GM23338 (cell line): ENCODE results near the gene KRT17. TPM values are rescaled to one million over a fixed set of nuclear protein-coding genes. Genes with fewer than 3 reads are reported as not detected.

Experiments used
- ATAC-seq: fragments of 200-7000 bp; cut with Tn5 transposase; 3 replicates; pipeline ENCODE4 v1.9.1; 2020
- DNase-seq: peaks from one replicate; pipeline ENCODE4 v3.0.0-alpha.2; 2015; ENCODE audit warnings: low spot score
- H2AFZ ChIP-seq: fragments of 200-600 bp; sonication (generic); 2 replicates; pipeline ENCODE4 v1.8.0; 2016; ENCODE audit warnings: antibody characterized with exemption, mild to moderate bottlenecking, moderate library complexity
- H3F3A ChIP-seq: fragments of 200-600 bp; sonication (generic); replicated peaks from 2 replicates; pipeline ENCODE4 v1.8.0; 2017; ENCODE audit warnings: antibody characterized with exemption, mixed run types, low read depth
- H3K27ac ChIP-seq: fragments of 200-600 bp; sonication (generic); 2 replicates; pipeline ENCODE4 v1.6.1; 2016; ENCODE audit warnings: low read depth
- H3K27me3 ChIP-seq: fragments of 200-600 bp; sonication (generic); 2 replicates; pipeline ENCODE4 v1.8.0; 2016; ENCODE audit warnings: mild to moderate bottlenecking, mixed run types, moderate library complexity; ENCODE audit not compliant: insufficient read depth
- H3K36me3 ChIP-seq: fragments of 200-600 bp; sonication (generic); 2 replicates; pipeline ENCODE4 v1.8.0; 2016; ENCODE audit warnings: mild to moderate bottlenecking; ENCODE audit not compliant: insufficient read depth
- H3K4me1 ChIP-seq: fragments of 200-600 bp; sonication (generic); 2 replicates; pipeline ENCODE4 v1.8.0; 2016; ENCODE audit warnings: mild to moderate bottlenecking, moderate library complexity; ENCODE audit not compliant: insufficient read depth
- H3K4me2 ChIP-seq: fragments of 200-600 bp; sonication (generic); 2 replicates; pipeline ENCODE4 v1.7.1; 2017; ENCODE audit warnings: mixed run types
- H3K4me3 ChIP-seq: fragments of 200-600 bp; sonication (generic); 2 replicates; pipeline ENCODE4 v1.6.1; 2016; ENCODE audit warnings: mixed run types
- H3K79me2 ChIP-seq: fragments of 200-600 bp; sonication (generic); replicated peaks from 2 replicates; pipeline ENCODE4 v1.8.0; 2017; ENCODE audit warnings: mild to moderate bottlenecking; ENCODE audit not compliant: insufficient read depth
- H3K9me2 ChIP-seq: fragments of 200-600 bp; sonication (generic); 2 replicates; pipeline ENCODE4 v1.8.0; 2017; ENCODE audit not compliant: insufficient read depth
- H4K20me1 ChIP-seq: fragments of 200-600 bp; sonication (generic); replicated peaks from 2 replicates; pipeline ENCODE4 v1.8.0; 2017; ENCODE audit warnings: mild to moderate bottlenecking; ENCODE audit not compliant: insufficient read depth
- H3K27ac Mint-ChIP-seq: 2 replicates; pipeline ENCODE4 v1.8.0; 2020; ENCODE audit warnings: inconsistent platforms, mild to moderate bottlenecking, moderate library complexity, mixed read lengths
- H3K27me3 Mint-ChIP-seq: 3 replicates; pipeline ENCODE4 v1.8.0; 2022; ENCODE audit warnings: low read depth, mild to moderate bottlenecking, moderate library complexity, mixed read lengths, inconsistent platforms; ENCODE audit not compliant: insufficient read depth, poor library complexity
- H3K36me3 Mint-ChIP-seq: 3 replicates; pipeline ENCODE4 v1.8.0; 2021; ENCODE audit warnings: low read depth, mild to moderate bottlenecking, inconsistent platforms, moderate library complexity, mixed read lengths
- H3K4me1 Mint-ChIP-seq: 3 replicates; pipeline ENCODE4 v1.8.0; 2020; ENCODE audit warnings: mild to moderate bottlenecking, inconsistent platforms, mixed read lengths
- H3K4me3 Mint-ChIP-seq: 3 replicates; pipeline ENCODE4 v1.8.0; 2021; ENCODE audit warnings: moderate library complexity, mild to moderate bottlenecking, inconsistent platforms, mixed read lengths
- H3K9me3 Mint-ChIP-seq: 3 replicates; pipeline ENCODE4 v1.8.0; 2020; ENCODE audit warnings: moderate library complexity, mild to moderate bottlenecking, inconsistent platforms, mixed read lengths
- CREB1 ChIP-seq: fragments of 250-450 bp; sonication (Bioruptor Pico); IDR thresholded peaks from 2 replicates; pipeline ENCODE4 v1.5.0; 2020; ENCODE audit warnings: low read depth, mild to moderate bottlenecking, moderate library complexity
- CTCF ChIP-seq, 2 experiments: fragments of 200-600 bp in 1 of 2; sonication (generic) in 1 of 2; conservative IDR thresholded peaks; 2 replicates each; pipeline versions ENCODE4 v1.5.1 to v1.6.1; 2016 to 2017; ENCODE audit warnings: antibody characterized with exemption in 2 of 2, low read depth in 2 of 2, mild to moderate bottlenecking in 2 of 2, moderate library complexity in 1 of 2
- ETS1 ChIP-seq: IDR thresholded peaks from 2 replicates; pipeline ENCODE4 v1.6.1; 2016; ENCODE audit warnings: antibody characterized with exemption
- EZH2 ChIP-seq: fragments of 200-600 bp; sonication (generic); IDR thresholded peaks from one replicate; pipeline ENCODE4 v1.8.0; 2017; ENCODE audit warnings: antibody characterized with exemption, mild to moderate bottlenecking, low read depth; ENCODE audit not compliant: unreplicated experiment
- EZH2phosphoT487 ChIP-seq: fragments of 200-600 bp; sonication (generic); IDR thresholded peaks from one replicate; pipeline ENCODE4 v1.8.1; 2018; ENCODE audit warnings: antibody characterized with exemption; ENCODE audit not compliant: unreplicated experiment
- JUNB ChIP-seq: IDR thresholded peaks from one replicate; pipeline ENCODE4 v1.6.1; 2016; ENCODE audit warnings: antibody characterized with exemption; ENCODE audit not compliant: unreplicated experiment
- NANOG ChIP-seq: IDR thresholded peaks from 2 replicates; pipeline ENCODE4 v1.6.1; 2016; ENCODE audit warnings: antibody characterized with exemption, borderline replicate concordance
- POLR2AphosphoS5 ChIP-seq: IDR thresholded peaks from 2 replicates; pipeline ENCODE4 v1.6.1; 2016; ENCODE audit warnings: antibody characterized with exemption, low read depth
- REST ChIP-seq: IDR thresholded peaks from one replicate; pipeline ENCODE4 v1.6.1; 2018; ENCODE audit warnings: antibody characterized with exemption; ENCODE audit not compliant: unreplicated experiment
- STAT1 ChIP-seq: IDR thresholded peaks from one replicate; pipeline ENCODE4 v1.6.1; 2016; ENCODE audit warnings: antibody characterized with exemption; ENCODE audit not compliant: unreplicated experiment
- ZNF114 ChIP-seq: fragments of 250-450 bp; sonication (Bioruptor Pico); IDR thresholded peaks from 2 replicates; pipeline ENCODE4 v1.5.0; 2020; ENCODE audit warnings: mild to moderate bottlenecking, moderate library complexity
- ZNF331 ChIP-seq: fragments of 250-450 bp; sonication (Bioruptor Pico); IDR thresholded peaks from 2 replicates; pipeline ENCODE4 v1.5.0; 2020; ENCODE audit warnings: low read depth, mild to moderate bottlenecking, moderate library complexity
- ZNF462 ChIP-seq: fragments of 250-450 bp; sonication (Bioruptor Pico); IDR thresholded peaks from 2 replicates; pipeline ENCODE4 v1.5.0; 2020; ENCODE audit warnings: mild to moderate bottlenecking, moderate library complexity
- polyA plus RNA-seq: library from polyadenylated mRNA; unstranded; fragments of >200 nt; fragmentation: Nextera tagmentation; extraction: Ambion mirVana; gene quantifications from 2 replicates; pipeline ENCODE4 v1.2.1, GENCODE V29; 2016
- total RNA-seq: library from RNA; depleted of rRNA; stranded (reverse); fragments of >200 nt; shearing (Covaris generic); gene quantifications from 2 replicates; pipeline ENCODE4 v1.2.3, GENCODE V29; 2014

Gene KRT17
- total and polyA plus RNA-seq, 2 experiments from 2014 or later = 0.63 to 1.8 TPM

- Mint-ChIP-seq H3K9me3 (no peaks in the 10 kb centered on the region), H3K36me3 (no peaks in the 10 kb centered on the region), H3K27me3 (peaks cover 9% of the 10 kb centered on the region), H3K4me1 (peaks cover 18% of the 10 kb centered on the region), H3K27ac (no peak overlapping the region; the same call in 1 of the 2 replicates), H3K4me3 (no peak overlapping the region)
- Histone ChIP-seq H3F3A (no peaks in the 10 kb centered on the region), H3K4me2 (no peak overlapping the region), H3K27ac (no peak overlapping the region), H3K79me2 (no peaks in the 10 kb centered on the region), H3K4me3 (no peak overlapping the region), H3K9me2 (no peaks in the 10 kb centered on the region), H3K4me1 (peaks cover 5% of the 10 kb centered on the region), H3K27me3 (no peaks in the 10 kb centered on the region), H4K20me1 (no peaks in the 10 kb centered on the region), H3K36me3 (no peaks in the 10 kb centered on the region), H2AFZ (peak overlapping the region; percentile 90)
- peak; percentile 15 for ATAC-seq
- no peak for DNase-seq
- no peak for TF ChIP-seq POLR2AphosphoS5
- no peak for TF ChIP-seq STAT1
- no peak for TF ChIP-seq EZH2
- TF ChIP-seq NANOG = no peak
- no peak for TF ChIP-seq EZH2phosphoT487
- no peak for TF ChIP-seq ZNF331 (CRISPR knock-in tag)
- TF ChIP-seq ZNF114 = no peak
- TF ChIP-seq CTCF (conservative IDR thresholded peaks at IDR 0.05; ENCODE audit: low read depth in 2 of 2) = no peak
- no peak for TF ChIP-seq JUNB
- no peak for TF ChIP-seq ZNF462 (CRISPR knock-in tag)
- no peak for TF ChIP-seq REST
- no peak for TF ChIP-seq ETS1
- no peak for TF ChIP-seq CREB1 (CRISPR knock-in tag)
Measured at GRCh38 chr17:41654678-41655607, 30.6 kb upstream of the KRT17 start.
